HG03342 (cell line): ENCODE measurements around the gene SLC10A3.
"Not testable (repeated sequence)": the region's sequence is repeated elsewhere in the genome, so short reads cannot be mapped to it uniquely, and the experiment has no call there.

Experiments used
- ATAC-seq: cut with Tn5 transposase; IDR thresholded peaks from one replicate; pipeline ENCODE4 v1.9.1; 2021; ENCODE audit warnings: mild to moderate bottlenecking, moderate library complexity; ENCODE audit not compliant: unreplicated experiment

The SLC10A3 gene

GRCh38 chrX:154509455-154509854 is 19.0 kb upstream of the SLC10A3 start:
- no peak for ATAC-seq

- no peak for ATAC-seq
Observed at GRCh38 chrX:154508384-154508745, 17.9 kb upstream of the SLC10A3 start.

- ATAC-seq = no peak
Observed at GRCh38 chrX:154507673-154508383, 17.4 kb upstream of the SLC10A3 start.

GRCh38 chrX:154506483-154507332 is 16.3 kb upstream of the SLC10A3 start:
- no peak for ATAC-seq

- no peak for ATAC-seq
Observed at GRCh38 chrX:154505734-154506133, 15.3 kb upstream of the SLC10A3 start.

- no peak for ATAC-seq
Observed at GRCh38 chrX:154502989-154503388, 12.6 kb upstream of the SLC10A3 start.

GRCh38 chrX:154502098-154502497 is 11.7 kb upstream of the SLC10A3 start:
- no peak for ATAC-seq

GRCh38 chrX:154501423-154501822 is 11.0 kb upstream of the SLC10A3 start:
- not testable (repeated sequence) for ATAC-seq

GRCh38 chrX:154496591-154497137 is 6.2 kb upstream of the SLC10A3 start:
- ATAC-seq = not testable (repeated sequence)

GRCh38 chrX:154495472-154495922 is 5.1 kb upstream of the SLC10A3 start:
- ATAC-seq = no peak

- ATAC-seq = no peak
Observed at GRCh38 chrX:154494715-154495114, 4.3 kb upstream of the SLC10A3 start.

GRCh38 chrX:154490021-154490413 is 412 bp downstream of the SLC10A3 start:
- ATAC-seq = peak; percentile 28

GRCh38 chrX:154489182-154489581 is 1.2 kb downstream of the SLC10A3 start:
- ATAC-seq = no peak

GRCh38 chrX:154488336-154489075 is 1.9 kb downstream of the SLC10A3 start:
- ATAC-seq = no peak

GRCh38 chrX:154487518-154488290 is 2.7 kb downstream of the SLC10A3 start:
- ATAC-seq = no peak

GRCh38 chrX:154486396-154487207 is 3.8 kb downstream of the SLC10A3 start, which contains the start of gene UBL4A:
Gene UBL4A, minus strand, starts transcription at chrX:154486615. Its CDS starts 31 bp downstream, at chrX:154486584.
- ATAC-seq = peak; percentile 24

GRCh38 chrX:154486052-154486395 is 4.4 kb downstream of the SLC10A3 start:
- no peak for ATAC-seq

GRCh38 chrX:154485150-154486051 is 5.0 kb downstream of the SLC10A3 start:
- ATAC-seq = no peak
